Measurements from ENCODE around the gene POLRMT.
"Not testable (repeated sequence)": the region's sequence is repeated elsewhere in the genome, so short reads cannot be mapped to it uniquely, and the experiment has no call there.

POLRMT gene

GRCh38 chr19:610071-610800, 23.1 kb downstream of the POLRMT start:
- no peak for TF ChIP-seq CTCF (conservative IDR thresholded peaks at IDR 0.05)
- no peak overlapping the region for H3K27ac ChIP-seq

- TF ChIP-seq CTCF (conservative IDR thresholded peaks at IDR 0.05) = no peak
- no peak overlapping the region for H3K27ac ChIP-seq
Measured at GRCh38 chr19:609004-609346, 24.4 kb downstream of the POLRMT start.

GRCh38 chr19:608155-609003, 25.0 kb downstream of the POLRMT start:
- TF ChIP-seq CTCF (conservative IDR thresholded peaks at IDR 0.05) = no peak
- no peak overlapping the region for H3K27ac ChIP-seq

- no peak overlapping the region for H3K27ac ChIP-seq
- TF ChIP-seq CTCF (conservative IDR thresholded peaks at IDR 0.05) = no peak
Measured at GRCh38 chr19:607301-608154, 25.8 kb downstream of the POLRMT start.

GRCh38 chr19:605061-605971, 28.0 kb downstream of the POLRMT start:
- not testable (repeated sequence) for H3K27ac ChIP-seq

GRCh38 chr19:604355-604754, 29.0 kb downstream of the POLRMT start:
- TF ChIP-seq CTCF (conservative IDR thresholded peaks at IDR 0.05) = no peak
- H3K27ac ChIP-seq = no peak overlapping the region

- not testable (repeated sequence) for H3K27ac ChIP-seq
Measured at GRCh38 chr19:603779-604178, 29.6 kb downstream of the POLRMT start.

GRCh38 chr19:603302-603639, 30.1 kb downstream of the POLRMT start:
- H3K27ac ChIP-seq = not testable (repeated sequence)
